DOHH2 (cell line): ENCODE data around the gene PSG3.
"Not testable (repeated sequence)": the region's sequence is repeated elsewhere in the genome, so short reads cannot be mapped to it uniquely, and the experiment has no call there.

Experiments
- CTCF ChIP-seq: fragments of 200-600 bp; sonication (generic); IDR thresholded peaks from one replicate; pipeline ENCODE4 v1.5.1; 2014; ENCODE audit warnings: antibody characterized with exemption, mild to moderate bottlenecking, low read depth, low read length; ENCODE audit not compliant: poor library complexity, severe bottlenecking
- EZH2phosphoT487 ChIP-seq: fragments of 200-600 bp; sonication (generic); IDR thresholded peaks from 2 replicates; pipeline ENCODE4 v1.6.1; 2017; ENCODE audit warnings: borderline replicate concordance, mild to moderate bottlenecking, antibody characterized with exemption, low read length, moderate library complexity, mixed read lengths

GRCh38 chr19:42767319-42767718 is 27.0 kb upstream of the PSG3 start:
- not testable (repeated sequence) for TF ChIP-seq EZH2phosphoT487
- peak; percentile 33 for TF ChIP-seq CTCF
